ENCODE results near the gene PCSK7. TPM values are rescaled to one million over a fixed set of nuclear protein-coding genes. Genes with fewer than 3 reads are reported as not detected.
"Not testable (repeated sequence)": the region's sequence is repeated elsewhere in the genome, so short reads cannot be mapped to it uniquely, and the experiment has no call there.

PCSK7 gene
- total RNA-seq, 2 experiments from 2014 or later = 229 to 247 TPM

GRCh38 chr11:117186431-117186761 is 45.5 kb downstream of the PCSK7 start:
- POLR2A ChIA-PET = no interaction called here

GRCh38 chr11:117185736-117186430 is 46.0 kb downstream of the PCSK7 start:
- H3K4me3 Mint-ChIP-seq = no peak overlapping the region
- DNase-seq = peak in 2 of 14 experiments; percentile 15 to 35
- Histone ChIP-seq H3K4me3 (ENCODE audit: low read length) (no peak overlapping the region), H3K9me3 (ENCODE audit: control insufficient read depth in 1 of 2, insufficient read depth in 1 of 2, low read length in 2 of 2) (no peaks in the 10 kb centered on the region), H3K36me3 (ENCODE audit: insufficient read depth, low read length) (peaks cover 46% of the 10 kb centered on the region), H3K27ac (ENCODE audit: low read depth in 1 of 2, low read length in 2 of 2) (no peak overlapping the region), H3K4me1 (ENCODE audit: insufficient read depth, low read length) (peaks cover 11% of the 10 kb centered on the region), H3K27me3 (ENCODE audit: control insufficient read depth in 1 of 2, insufficient read depth in 2 of 2, low read length in 2 of 2) (no peaks in the 10 kb centered on the region)
- H3K27me3 Mint-ChIP-seq = no peaks in the 10 kb centered on the region
- POLR2A ChIA-PET = no interaction called here
- intact Hi-C loops (cut with DNase I, micrococcal nuclease) = no loop called here
- no peak overlapping the region for H3K27ac Mint-ChIP-seq
- H3K9me3 Mint-ChIP-seq = no peaks in the 10 kb centered on the region
- no peak for TF ChIP-seq CTCF (IDR thresholded peaks at IDR 0.05)
- no peak for ATAC-seq (ENCODE audit: poor library complexity)
- H3K4me1 Mint-ChIP-seq (ENCODE audit: low read depth) = peaks cover 6% of the 10 kb centered on the region
- H3K36me3 Mint-ChIP-seq (ENCODE audit: low read depth) = peaks cover 35% of the 10 kb centered on the region
- CTCF ChIA-PET = interaction anchor here (0.6 kb wide), 1 partner anchor 39 kb away, joined by 4 read pairs; no protein-coding TSS in a partner anchor

More at GRCh38 chr11:117186431-117186761, 45.5 kb downstream of the PCSK7 start:
- Mint-ChIP-seq H3K36me3 (ENCODE audit: low read depth) (peaks cover 32% of the 10 kb centered on the region), H3K4me3 (no peak overlapping the region), H3K9me3 (no peaks in the 10 kb centered on the region), H3K4me1 (ENCODE audit: low read depth) (peaks cover under 1% of the 10 kb centered on the region), H3K27me3 (no peaks in the 10 kb centered on the region), H3K27ac (no peak overlapping the region)
- no peak overlapping the region for H3K4me3 ChIP-seq (ENCODE audit: low read length)
- intact Hi-C loops (cut with DNase I, micrococcal nuclease) = no loop called here
- no peak for TF ChIP-seq CTCF (IDR thresholded peaks at IDR 0.05)
- peak in 1 of 14 experiments; percentile 25 for DNase-seq
- no peaks in the 10 kb centered on the region for H3K9me3 ChIP-seq (ENCODE audit: control insufficient read depth in 1 of 2, insufficient read depth in 1 of 2, low read length in 2 of 2)
- H3K27me3 ChIP-seq (ENCODE audit: control insufficient read depth in 1 of 2, insufficient read depth in 2 of 2, low read length in 2 of 2) = no peaks in the 10 kb centered on the region
- peaks cover 46% of the 10 kb centered on the region for H3K36me3 ChIP-seq (ENCODE audit: insufficient read depth, low read length)
- H3K27ac ChIP-seq (ENCODE audit: low read depth in 1 of 2, low read length in 2 of 2) = no peak overlapping the region
- peaks cover 5% of the 10 kb centered on the region for H3K4me1 ChIP-seq (ENCODE audit: insufficient read depth, low read length)
- CTCF ChIA-PET = interaction anchor here (0.6 kb wide), 1 partner anchor 38 kb away, joined by 4 read pairs; no protein-coding TSS in a partner anchor
- no peak for ATAC-seq (ENCODE audit: poor library complexity)

- peak in 2 of 14 experiments; percentile 6 to 27 for DNase-seq
- peaks cover 26% of the 10 kb centered on the region for H3K4me1 ChIP-seq (ENCODE audit: insufficient read depth, low read length)
- no peak for ATAC-seq (ENCODE audit: poor library complexity)
- Mint-ChIP-seq H3K4me1 (ENCODE audit: low read depth) (peaks cover 24% of the 10 kb centered on the region), H3K9me3 (no peaks in the 10 kb centered on the region), H3K27ac (no peak overlapping the region), H3K4me3 (peak overlapping the region; percentile 69), H3K27me3 (no peaks in the 10 kb centered on the region), H3K36me3 (ENCODE audit: low read depth) (peaks cover 34% of the 10 kb centered on the region)
- TF ChIP-seq CTCF (IDR thresholded peaks at IDR 0.05) = no peak
- no peaks in the 10 kb centered on the region for H3K9me3 ChIP-seq (ENCODE audit: control insufficient read depth in 1 of 2, insufficient read depth in 1 of 2, low read length in 2 of 2)
- H3K27ac ChIP-seq (ENCODE audit: low read depth in 1 of 2, low read length in 2 of 2) = no peak overlapping the region
- H3K4me3 ChIP-seq (ENCODE audit: low read length) = no peak overlapping the region
- peaks cover 31% of the 10 kb centered on the region for H3K36me3 ChIP-seq (ENCODE audit: insufficient read depth, low read length)
- intact Hi-C loops (cut with DNase I, micrococcal nuclease) = no loop called here
- CTCF ChIA-PET = no interaction called here
- no peaks in the 10 kb centered on the region for H3K27me3 ChIP-seq (ENCODE audit: control insufficient read depth in 1 of 2, insufficient read depth in 2 of 2, low read length in 2 of 2)
- POLR2A ChIA-PET = no interaction called here
These were observed 48.0 kb downstream of the PCSK7 start for GRCh38 chr11:117183724-117184349.

GRCh38 chr11:117183178-117183577 is 48.7 kb downstream of the PCSK7 start:
- intact Hi-C loops (cut with DNase I, micrococcal nuclease); DNase-seq; H3K27ac ChIP-seq (ENCODE audit: low read depth in 1 of 2, low read length in 2 of 2); H3K4me3 Mint-ChIP-seq; H3K27me3 Mint-ChIP-seq; ATAC-seq (ENCODE audit: poor library complexity); H3K27me3 ChIP-seq (ENCODE audit: control insufficient read depth in 1 of 2, insufficient read depth in 2 of 2, low read length in 2 of 2); H3K4me3 ChIP-seq (ENCODE audit: low read length); POLR2A ChIA-PET; CTCF ChIA-PET; H3K9me3 ChIP-seq (ENCODE audit: control insufficient read depth in 1 of 2, insufficient read depth in 1 of 2, low read length in 2 of 2); H3K27ac Mint-ChIP-seq; H3K9me3 Mint-ChIP-seq: not testable (repeated sequence)
- Mint-ChIP-seq H3K4me1 (ENCODE audit: low read depth) (peaks cover 30% of the 10 kb centered on the region), H3K36me3 (ENCODE audit: low read depth) (peaks cover 40% of the 10 kb centered on the region)
- H3K36me3 ChIP-seq (ENCODE audit: insufficient read depth, low read length) = peaks cover 25% of the 10 kb centered on the region
- peaks cover 29% of the 10 kb centered on the region for H3K4me1 ChIP-seq (ENCODE audit: insufficient read depth, low read length)
